GM21717 (cell line): ENCODE measurements around the gene PCP4L1.
"Not testable (repeated sequence)": the region's sequence is repeated elsewhere in the genome, so short reads cannot be mapped to it uniquely, and the experiment has no call there.

Source experiments
- ATAC-seq: cut with Tn5 transposase; IDR thresholded peaks from one replicate; pipeline ENCODE4 v1.9.1; 2021; ENCODE audit warnings: mild to moderate bottlenecking, moderate library complexity; ENCODE audit not compliant: unreplicated experiment

Gene PCP4L1

DNA sequence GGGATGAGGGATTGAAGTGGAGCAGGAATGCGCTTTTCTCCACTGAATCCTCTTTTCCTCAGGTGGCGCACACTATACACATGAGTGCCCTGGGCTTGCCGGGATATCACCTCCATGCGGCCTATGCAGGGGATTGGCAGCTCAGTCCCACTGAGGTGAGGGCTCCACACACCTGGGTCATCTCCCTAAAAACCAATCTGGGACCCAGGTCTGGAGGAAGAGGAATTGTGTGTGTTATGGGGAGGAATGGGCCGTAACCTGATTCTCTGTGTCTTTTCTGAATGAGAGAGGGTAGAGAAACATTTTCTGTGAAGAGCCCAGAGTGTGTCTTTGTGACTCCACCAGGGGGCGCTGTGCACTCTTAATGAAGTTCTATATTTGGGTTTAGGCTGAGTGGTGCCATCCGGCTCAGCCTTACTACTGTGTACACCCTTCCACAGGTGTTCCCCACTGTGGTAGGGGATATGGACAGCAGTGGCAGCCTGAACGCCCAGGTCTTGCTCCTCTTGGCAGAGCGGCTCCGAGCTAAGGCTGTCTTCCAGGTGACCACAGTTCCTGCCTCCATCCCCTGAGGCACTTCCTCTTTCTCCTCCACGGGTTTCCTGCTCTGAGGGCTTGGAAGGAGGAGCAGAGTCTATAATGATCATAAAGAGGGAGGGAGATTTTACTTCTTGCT, 31.2 kb upstream of the PCP4L1 start:
- peak; percentile 36 for ATAC-seq

GRCh38 chr1:161228032-161228431, 30.5 kb upstream of the PCP4L1 start:
- ATAC-seq: no peak

DNA sequence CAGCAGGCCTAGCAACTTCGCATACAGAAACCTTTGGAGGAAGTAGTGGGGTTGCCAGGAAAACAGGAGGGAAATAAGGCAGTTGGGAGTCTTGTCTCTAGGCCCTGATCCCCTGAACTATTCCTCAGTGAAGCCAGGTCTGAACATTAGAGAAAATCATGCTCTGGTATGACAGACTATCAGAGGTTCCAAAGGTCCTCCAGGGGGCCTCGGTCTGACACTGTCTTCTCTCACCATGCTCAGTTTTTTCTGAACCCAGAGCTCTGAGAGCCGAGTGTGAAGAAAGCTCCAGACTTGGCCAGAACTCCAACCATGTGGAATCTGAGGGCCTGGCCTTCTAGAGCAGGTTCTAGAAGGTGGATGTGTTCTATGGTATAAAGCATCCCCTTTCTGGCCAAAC, 28.6 kb upstream of the PCP4L1 start:
- ATAC-seq: no peak

DNA sequence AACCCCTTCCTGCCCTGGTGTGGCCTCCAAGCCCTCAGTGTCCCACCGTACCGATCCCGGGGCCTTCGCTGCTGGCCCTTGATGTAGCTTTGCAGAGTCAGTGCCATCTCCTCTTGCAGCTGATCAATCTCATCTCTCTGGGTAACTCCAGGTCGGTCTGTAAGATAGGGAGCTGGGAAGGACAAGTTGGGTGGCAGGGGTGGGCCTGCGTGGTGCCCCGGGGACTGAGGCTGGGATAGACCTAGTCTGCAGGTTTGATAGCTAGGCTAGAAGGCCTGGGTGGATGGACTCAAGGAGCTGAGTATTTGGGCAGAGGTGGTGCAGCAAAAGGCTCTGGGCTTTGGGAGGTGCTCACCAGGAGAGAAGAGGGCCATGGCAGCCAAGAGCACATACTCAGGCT, 27.8 kb upstream of the PCP4L1 start:
- no peak for ATAC-seq

- ATAC-seq: no peak
Observed at GRCh38 chr1:161233102-161233501, 25.4 kb upstream of the PCP4L1 start.

GRCh38 chr1:161235957-161236775, 22.4 kb upstream of the PCP4L1 start:
- no peak for ATAC-seq

DNA sequence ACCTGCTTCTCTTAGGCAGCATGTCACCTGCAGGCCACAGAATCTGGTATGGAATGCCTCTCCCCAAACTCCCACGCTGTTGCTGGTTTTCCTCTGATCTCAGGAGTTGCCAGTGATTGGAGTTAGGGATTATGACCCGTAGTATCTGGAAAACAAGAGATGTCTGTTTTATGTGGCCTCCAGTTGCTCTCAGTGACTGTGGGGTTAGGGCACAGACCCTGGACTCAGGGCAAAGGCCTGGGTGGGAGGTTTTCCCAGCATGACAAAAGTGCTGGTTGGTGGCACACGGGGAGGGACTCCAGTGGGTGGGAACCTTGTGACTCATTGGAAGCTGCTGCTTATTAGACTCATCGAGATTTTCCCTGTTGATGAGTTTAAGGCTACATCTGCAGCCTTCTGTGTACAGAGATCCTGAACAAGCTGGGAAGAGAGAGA, 20.5 kb upstream of the PCP4L1 start, which contains the start of gene NR1I3:
Gene NR1I3 (minus strand): TSS at position 165 of the 435 bp plus-strand sequence. CDS start 1,638 bp downstream, outside the sequence.
- ATAC-seq: no peak

DNA sequence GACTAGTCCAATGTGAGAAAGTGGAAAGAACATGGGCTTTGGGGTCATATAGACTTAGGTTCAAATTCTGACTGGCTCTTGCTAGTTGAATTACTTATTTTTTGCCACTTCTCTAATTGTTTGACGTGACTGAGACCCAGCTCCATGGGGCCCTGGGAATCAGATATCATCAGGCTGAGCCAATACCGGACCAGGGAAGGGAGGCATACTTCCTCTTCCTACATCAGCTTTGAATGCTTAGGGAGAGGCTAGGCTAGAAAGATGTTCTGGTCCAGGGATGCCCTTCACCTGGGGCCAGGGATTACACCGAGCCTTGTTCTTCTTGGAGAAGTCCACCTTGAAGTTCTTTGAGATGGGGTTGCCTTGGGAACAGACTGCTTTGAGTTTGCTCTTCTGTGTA, 16.9 kb upstream of the PCP4L1 start:
- no peak for ATAC-seq

GRCh38 chr1:161242313-161242712, 16.2 kb upstream of the PCP4L1 start:
- no peak for ATAC-seq

- ATAC-seq: no peak
Observed at GRCh38 chr1:161244888-161245287, 13.7 kb upstream of the PCP4L1 start.

- not testable (repeated sequence) for ATAC-seq
Observed at GRCh38 chr1:161250100-161250499, 8.4 kb upstream of the PCP4L1 start.

- ATAC-seq: no peak
Observed at GRCh38 chr1:161250829-161251228, 7.7 kb upstream of the PCP4L1 start.

DNA sequence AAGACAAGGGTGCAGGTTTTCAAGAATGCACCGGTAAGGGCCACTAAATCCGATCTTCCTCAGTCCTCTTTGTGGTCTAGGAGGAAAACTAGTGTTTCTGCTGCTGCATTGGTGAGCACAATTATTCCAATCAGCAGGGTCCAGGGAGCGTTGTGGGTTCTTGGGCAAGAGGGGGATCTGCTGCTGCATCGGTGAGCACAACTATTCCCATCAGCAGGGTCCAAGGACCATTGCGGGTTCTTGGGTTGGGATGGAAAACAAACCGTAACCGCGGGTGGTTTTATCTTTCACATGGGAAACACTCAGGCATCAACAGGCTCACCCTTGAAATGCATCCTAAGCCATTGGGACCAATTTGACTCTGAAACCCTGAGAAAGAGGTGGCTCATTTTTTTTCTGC, 7.0 kb upstream of the PCP4L1 start:
- no peak for ATAC-seq

GRCh38 chr1:161255302-161255701, 3.2 kb upstream of the PCP4L1 start:
- not testable (repeated sequence) for ATAC-seq

GRCh38 chr1:161255955-161256520, 2.5 kb upstream of the PCP4L1 start:
- not testable (repeated sequence) for ATAC-seq

DNA sequence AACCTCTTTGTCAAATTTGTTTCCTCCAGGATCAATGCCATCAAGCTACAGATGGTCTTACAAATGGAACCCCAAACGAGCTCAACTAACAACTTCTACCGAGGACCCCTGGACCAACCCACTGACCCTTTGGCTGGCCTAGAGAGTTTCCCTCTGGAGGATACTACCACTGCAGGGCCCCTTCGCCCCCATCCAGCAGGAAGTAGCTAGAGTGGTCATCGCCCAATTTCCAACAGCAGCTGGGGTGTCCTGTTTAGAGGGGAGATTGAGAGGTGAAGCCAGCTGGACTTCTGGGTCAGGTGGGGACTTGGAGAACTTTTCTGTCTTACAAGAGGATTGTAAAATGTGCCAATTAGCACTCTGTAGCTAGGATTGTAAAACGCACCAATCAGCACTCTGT, 1.4 kb upstream of the PCP4L1 start:
- not testable (repeated sequence) for ATAC-seq

- ATAC-seq: no peak
Observed at GRCh38 chr1:161259345-161259702, 779 bp downstream of the PCP4L1 start.

GRCh38 chr1:161259765-161260164, 1.2 kb downstream of the PCP4L1 start:
- ATAC-seq: no peak

DNA sequence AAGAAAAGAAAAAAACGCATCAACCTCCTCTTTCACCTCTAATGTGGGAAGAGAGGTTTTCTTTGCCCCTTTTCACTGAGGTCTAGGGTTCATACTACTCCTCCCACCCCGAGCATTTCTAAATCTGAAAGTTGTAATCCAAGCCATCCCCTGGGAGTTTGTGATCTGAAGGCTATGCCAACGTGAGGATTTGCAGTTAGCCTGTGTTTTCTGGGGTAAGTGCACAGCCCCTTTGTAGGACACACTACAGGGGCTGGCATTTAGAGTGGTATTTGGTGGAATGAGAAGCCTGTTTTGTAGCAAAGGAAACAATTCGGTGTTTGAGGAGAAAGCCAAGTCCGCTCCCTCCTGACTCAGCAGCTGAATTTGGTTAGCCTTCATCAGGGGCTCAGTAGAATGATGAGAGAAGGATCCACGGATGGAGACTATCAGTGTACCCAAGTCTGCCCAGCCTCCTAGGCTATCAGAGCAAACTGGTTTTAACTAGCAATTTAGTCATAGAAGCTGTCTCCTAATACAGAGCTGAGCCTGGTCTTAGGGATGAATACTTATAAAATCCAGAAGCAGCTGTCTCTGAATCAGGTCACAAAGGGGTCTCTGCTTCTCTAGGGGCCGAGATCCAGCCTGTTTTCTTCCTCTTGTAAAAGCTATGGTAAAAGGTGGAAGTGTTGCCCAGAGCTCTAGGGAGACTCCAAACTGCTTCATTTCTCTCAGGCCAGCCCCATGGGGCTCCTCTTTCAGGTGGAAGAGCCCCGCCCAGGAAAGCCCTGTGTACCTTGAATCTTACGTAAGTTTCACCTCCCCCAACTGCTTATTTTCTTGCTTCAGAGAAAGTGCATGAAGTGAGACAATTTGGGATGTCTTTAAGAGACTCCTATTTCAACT, 2.1 kb downstream of the PCP4L1 start:
- no peak for ATAC-seq

DNA sequence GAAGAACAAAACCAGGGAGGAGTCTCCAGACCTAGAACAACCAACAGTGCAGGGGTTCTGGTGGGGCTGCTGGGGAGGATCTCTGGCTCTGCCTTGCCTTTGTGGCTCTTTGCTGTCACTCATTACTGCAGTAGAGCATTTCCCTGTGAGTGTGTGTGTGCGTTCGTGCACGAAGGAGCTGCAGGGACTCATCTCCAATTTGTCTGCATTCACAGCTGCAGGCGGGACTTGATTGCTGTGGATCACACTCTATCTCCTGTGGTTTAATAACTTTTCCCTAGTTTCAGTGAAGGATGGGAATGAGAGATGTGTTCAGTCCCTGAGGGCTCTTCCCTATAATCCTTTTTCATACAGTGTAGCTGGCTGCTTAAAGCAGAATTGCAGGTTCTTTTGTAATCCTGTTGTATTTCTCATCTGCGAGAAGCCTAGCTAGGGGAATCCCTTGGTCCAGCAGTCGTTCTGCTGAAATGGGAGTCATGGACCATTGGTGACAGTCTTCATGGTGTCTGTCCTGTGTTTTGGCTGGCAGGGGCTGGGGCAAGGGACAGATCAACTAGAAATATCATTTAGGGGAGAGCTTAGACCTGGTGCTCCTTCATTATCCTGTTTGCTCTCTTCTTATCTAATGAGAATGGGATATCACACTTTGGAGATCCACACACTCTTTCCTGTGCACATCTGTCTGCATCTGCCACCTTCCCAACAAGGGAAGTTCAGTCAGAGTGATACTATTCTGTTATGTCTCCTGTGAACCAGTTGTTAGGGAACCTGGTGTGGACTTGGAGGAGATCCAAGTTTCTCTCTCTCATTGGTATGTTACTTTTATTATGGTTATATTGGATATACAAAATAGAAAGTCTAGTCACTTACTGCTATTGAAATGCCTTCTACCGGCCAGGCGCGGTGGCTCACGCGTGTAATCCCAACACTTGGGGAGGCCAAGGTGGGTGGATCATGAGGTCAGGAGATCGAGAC, 3.0 kb downstream of the PCP4L1 start:
- no peak for ATAC-seq
